GM12873 (cell line): ENCODE measurements around the gene HBM.

Experiments
- TF ChIP-seq, protein P1 (sequence below): IDR thresholded peaks from 2 replicates; pipeline ENCODE4 v1.5.1; 2012; ENCODE audit warnings: low read depth, mild to moderate bottlenecking, moderate library complexity, low read length, control low read depth; ENCODE audit not compliant: insufficient read depth; ENCODE audit errors: missing control alignments

The HBM gene

DNA sequence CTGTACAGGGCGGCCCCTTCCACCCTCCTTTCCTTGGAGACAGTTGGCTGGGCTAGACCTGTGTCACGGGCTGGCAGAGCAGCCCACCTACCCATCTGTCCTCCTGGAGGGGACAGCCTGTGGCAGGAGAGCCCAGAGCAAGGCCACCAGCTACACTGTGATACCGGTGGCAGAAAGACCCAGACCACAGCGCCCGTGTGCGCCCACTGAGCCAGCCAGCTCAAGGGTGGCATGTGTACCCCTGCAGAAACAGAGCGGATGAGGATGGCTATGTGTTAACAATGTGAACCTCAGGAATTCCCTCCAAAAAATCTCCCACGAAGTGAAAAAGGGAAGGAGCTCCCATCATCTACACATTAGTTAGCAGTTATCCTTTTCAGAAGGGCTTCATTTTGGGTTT lies 21.6 kb downstream of the HBM start:
- TF ChIP-seq, protein P1, sequence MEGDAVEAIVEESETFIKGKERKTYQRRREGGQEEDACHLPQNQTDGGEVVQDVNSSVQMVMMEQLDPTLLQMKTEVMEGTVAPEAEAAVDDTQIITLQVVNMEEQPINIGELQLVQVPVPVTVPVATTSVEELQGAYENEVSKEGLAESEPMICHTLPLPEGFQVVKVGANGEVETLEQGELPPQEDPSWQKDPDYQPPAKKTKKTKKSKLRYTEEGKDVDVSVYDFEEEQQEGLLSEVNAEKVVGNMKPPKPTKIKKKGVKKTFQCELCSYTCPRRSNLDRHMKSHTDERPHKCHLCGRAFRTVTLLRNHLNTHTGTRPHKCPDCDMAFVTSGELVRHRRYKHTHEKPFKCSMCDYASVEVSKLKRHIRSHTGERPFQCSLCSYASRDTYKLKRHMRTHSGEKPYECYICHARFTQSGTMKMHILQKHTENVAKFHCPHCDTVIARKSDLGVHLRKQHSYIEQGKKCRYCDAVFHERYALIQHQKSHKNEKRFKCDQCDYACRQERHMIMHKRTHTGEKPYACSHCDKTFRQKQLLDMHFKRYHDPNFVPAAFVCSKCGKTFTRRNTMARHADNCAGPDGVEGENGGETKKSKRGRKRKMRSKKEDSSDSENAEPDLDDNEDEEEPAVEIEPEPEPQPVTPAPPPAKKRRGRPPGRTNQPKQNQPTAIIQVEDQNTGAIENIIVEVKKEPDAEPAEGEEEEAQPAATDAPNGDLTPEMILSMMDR: no peak

DNA sequence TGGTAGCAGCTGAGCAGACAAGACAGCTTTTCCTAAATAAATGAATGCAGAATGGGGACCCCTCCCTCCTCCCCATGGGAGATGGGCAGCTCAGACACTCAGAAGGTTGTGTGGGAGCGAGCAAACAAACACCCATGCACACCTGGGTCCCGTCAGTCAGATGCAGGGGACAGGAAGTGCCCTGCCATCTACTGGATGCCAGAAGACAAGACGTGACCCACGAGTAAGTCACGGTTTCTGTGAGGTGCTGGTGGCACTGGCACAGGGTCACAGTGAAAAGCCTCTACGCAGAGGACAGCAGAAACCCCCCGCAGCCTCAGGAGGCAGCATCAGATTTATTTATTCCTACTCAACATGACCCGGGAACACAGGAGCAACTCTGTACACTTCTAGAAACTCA lies 22.9 kb downstream of the HBM start:
- TF ChIP-seq, protein P1: peak; percentile 50

DNA sequence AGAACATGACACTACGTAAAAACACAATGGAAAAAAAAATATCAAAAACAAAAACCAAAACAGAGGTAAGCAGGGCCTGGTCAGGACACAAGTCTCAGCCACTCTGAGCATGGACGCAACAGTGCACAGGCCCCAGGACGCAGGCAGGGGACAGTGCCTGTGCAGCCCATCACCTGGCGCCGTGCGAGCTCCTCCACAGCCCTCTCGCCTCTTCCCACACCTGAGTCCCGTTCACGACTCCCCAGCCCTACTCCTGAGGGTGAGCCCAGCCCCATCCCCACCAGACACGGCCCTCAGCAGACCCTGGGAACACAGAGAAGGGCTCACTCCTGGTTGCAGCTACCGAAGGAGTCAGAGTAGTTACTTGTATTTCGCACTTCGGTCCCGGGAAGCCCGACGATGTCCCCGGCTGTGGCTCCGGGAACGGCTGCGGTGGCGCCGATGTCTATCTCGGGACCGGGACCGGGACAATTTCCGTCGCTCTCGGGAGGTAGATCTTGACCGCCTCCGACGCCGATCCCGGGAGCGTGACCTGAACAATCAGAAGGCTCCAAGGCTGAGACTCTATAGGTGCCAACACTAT lies 23.9 kb downstream of the HBM start:
- TF ChIP-seq, protein P1: no peak

DNA sequence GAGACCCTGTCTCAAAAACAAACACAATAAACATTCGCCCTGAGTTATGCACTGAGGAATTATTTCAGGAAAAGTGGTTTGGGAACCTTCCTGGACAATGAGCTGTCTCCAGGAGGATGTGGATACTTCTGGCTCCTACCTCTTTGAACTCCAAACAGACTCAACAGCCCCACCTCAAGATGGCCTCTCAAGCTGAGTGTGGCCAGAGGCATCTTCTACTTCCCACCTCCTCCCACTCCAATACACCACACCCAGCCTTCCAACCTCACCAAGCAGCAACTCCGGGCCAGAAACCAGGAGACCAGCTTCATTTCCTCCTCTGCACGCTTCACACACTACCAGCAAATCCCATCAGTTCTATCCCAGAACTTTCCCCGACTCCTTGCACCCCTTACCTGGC lies 26.1 kb downstream of the HBM start:
- TF ChIP-seq, protein P1: no peak

GRCh38 chr16:192686-193085 lies 26.9 kb downstream of the HBM start:
- TF ChIP-seq, protein P1: no peak

DNA sequence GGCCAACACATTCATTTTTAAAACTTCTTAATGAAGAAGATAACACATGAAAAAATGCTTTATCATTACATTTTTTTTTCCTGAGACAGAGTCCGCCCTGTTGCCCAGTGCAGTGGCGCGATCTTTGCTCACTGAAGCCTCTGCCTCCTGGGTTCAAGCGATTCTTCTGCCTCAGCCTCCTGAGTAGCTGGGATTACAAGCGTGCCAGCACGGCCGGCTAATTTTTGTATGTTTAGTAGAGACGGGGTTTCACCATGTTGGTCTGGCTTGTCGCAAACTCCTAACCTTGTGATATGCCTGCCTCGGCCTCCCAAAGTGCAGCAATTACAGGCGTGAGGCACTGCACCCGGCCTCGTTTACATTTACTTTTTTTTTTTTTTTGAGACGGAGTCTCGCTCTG lies 27.7 kb downstream of the HBM start:
- TF ChIP-seq, protein P1: no peak

DNA sequence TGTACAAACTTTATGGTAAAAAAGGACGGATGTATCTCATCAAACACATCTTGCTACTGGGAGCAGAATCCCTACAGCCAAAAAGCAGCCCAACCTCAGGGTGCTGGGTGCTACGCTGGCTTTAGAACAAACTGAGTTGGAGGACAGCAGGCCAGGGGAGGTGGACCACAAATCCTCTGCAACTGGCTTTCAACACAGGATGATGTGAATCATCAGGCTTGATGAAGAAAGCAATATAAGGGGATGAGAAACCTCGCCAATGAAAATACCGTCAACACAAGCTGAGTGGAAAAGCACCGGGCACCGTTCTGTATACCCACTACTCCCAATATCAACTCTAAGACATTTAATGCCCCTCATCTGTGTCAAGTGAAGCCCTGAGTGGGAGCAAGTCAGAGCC lies 28.7 kb downstream of the HBM start:
- TF ChIP-seq, protein P1: no peak
